Fibroblast of lung (primary cell): ENCODE measurements around the gene GLIS1.

ENCODE experiments used
- EZH2 ChIP-seq: IDR thresholded peaks from 2 replicates; pipeline ENCODE4 v1.5.1; 2012; ENCODE audit warnings: low read length, control low read depth, mild to moderate bottlenecking; ENCODE audit errors: missing control alignments
- TF ChIP-seq, protein P1 (sequence below), 2 donors: IDR thresholded peaks in 1 of 2; conservative IDR thresholded peaks in 1 of 2; 1 replicate in 1 of 2; 2 replicates in 1 of 2; pipeline ENCODE4 v1.5.1; 2011 to 2012; ENCODE audit warnings: low read length in 2 of 2, control low read depth in 1 of 2, inconsistent platforms in 1 of 2, low read depth in 1 of 2, mild to moderate bottlenecking in 1 of 2

DNA sequence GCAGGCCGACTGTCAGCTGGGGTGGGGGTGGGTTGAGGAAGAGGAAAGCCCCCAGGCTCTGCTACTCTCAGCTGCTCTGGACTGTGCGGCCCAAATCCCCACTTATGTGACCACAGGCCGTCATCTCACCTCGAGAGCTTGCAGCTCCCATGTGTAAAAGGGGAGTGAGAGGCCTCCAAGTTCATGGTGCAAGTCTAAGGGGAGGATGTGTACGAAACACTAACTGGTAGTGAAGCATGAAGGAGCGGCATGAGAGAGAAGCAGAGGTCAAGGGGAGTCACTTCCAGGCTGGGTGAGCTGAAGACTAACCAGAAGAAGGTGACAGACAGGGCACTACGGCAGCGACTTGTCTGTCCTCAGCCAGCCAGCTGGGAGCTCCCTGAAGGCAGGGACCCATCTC, 43.8 kb downstream of the GLIS1 start:
- TF ChIP-seq, protein P1, sequence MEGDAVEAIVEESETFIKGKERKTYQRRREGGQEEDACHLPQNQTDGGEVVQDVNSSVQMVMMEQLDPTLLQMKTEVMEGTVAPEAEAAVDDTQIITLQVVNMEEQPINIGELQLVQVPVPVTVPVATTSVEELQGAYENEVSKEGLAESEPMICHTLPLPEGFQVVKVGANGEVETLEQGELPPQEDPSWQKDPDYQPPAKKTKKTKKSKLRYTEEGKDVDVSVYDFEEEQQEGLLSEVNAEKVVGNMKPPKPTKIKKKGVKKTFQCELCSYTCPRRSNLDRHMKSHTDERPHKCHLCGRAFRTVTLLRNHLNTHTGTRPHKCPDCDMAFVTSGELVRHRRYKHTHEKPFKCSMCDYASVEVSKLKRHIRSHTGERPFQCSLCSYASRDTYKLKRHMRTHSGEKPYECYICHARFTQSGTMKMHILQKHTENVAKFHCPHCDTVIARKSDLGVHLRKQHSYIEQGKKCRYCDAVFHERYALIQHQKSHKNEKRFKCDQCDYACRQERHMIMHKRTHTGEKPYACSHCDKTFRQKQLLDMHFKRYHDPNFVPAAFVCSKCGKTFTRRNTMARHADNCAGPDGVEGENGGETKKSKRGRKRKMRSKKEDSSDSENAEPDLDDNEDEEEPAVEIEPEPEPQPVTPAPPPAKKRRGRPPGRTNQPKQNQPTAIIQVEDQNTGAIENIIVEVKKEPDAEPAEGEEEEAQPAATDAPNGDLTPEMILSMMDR (conservative IDR thresholded peaks at IDR 0.05 in 1 of 2, IDR thresholded peaks at IDR 0.05 in 1 of 2; ENCODE audit: low read depth in 1 of 2, low read length in 2 of 2), result no peak
- TF ChIP-seq EZH2, result no peak
